A549 (cell line): Measurements from ENCODE around the gene ICAM2.
A peak's percentile ranks its signal among the peaks of the same experiment; 100 is the strongest.

Source experiments
- CEBPB ChIP-seq, 2 experiments: fragments of >200 bp in 1 of 2; sonication (Bioruptor Twin) in 1 of 2; formaldehyde crosslinking in 1 of 2; IDR thresholded peaks; 2 replicates each; pipeline ENCODE4 v1.6.1; 2012 to 2016
- CHD4 ChIP-seq: fragments of 200-600 bp; sonication (generic); IDR thresholded peaks from 2 replicates; pipeline ENCODE4 v1.6.1; 2016; ENCODE audit warnings: antibody characterized with exemption, mild to moderate bottlenecking, borderline replicate concordance
- JUN ChIP-seq, 2 experiments: fragments of >200 bp; sonication (Bioruptor Twin); formaldehyde crosslinking; IDR thresholded peaks; 2 replicates in 1 of 2; 3 replicates in 1 of 2; pipeline ENCODE4 v1.6.1; 2016 to 2017
- POLR2A ChIP-seq: IDR thresholded peaks from 2 replicates; pipeline ENCODE4 v1.6.1; 2012; ENCODE audit warnings: mild to moderate bottlenecking, low read length
- TF ChIP-seq, protein P1 (sequence below): fragments of >200 bp; sonication (Bioruptor Twin); formaldehyde crosslinking; IDR thresholded peaks from 3 replicates; pipeline ENCODE4 v1.5.1; 2016
- TF ChIP-seq, protein P2 (sequence below): fragments of 450-650 bp; IDR thresholded peaks from 2 replicates; pipeline ENCODE4 v1.6.1; 2014; ENCODE audit warnings: antibody characterized with exemption
- TF ChIP-seq, protein P3 (sequence below): IDR thresholded peaks from 2 replicates; pipeline ENCODE4 v1.6.1; 2012; ENCODE audit warnings: low read depth, borderline replicate concordance
- TF ChIP-seq, protein P4 (sequence below): IDR thresholded peaks from 2 replicates; pipeline ENCODE4 v1.6.1; 2012

DNA sequence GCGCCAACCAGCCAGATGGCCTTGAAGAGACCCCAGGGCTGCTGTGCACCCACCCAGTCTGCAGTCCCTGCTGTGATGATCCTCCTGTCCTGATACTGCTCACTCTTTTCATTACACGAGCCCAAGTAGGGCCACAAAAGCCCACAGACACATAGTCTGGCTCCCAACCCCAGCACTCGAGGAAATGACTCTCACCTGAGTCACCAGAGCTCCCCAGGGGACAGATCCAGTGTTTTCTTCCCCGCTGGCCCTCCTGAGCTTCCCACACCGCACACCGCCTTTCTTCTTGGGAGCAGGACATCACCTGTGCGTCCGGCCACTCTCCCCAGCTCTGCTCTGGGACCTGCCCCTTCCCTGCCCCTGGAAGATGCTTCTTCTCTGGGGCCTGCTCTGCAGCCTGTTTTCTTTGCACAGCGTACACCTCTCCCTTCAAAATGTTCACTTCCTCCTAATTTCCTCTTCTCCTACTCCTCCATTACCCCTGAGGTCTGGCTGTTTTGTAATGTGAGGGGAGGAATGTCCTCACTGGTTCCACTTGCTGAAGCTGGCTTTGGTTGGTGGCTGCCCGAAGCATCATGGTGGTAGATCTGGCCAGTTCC is 45.7 kb downstream of the ICAM2 start:
- TF ChIP-seq, protein P1, sequence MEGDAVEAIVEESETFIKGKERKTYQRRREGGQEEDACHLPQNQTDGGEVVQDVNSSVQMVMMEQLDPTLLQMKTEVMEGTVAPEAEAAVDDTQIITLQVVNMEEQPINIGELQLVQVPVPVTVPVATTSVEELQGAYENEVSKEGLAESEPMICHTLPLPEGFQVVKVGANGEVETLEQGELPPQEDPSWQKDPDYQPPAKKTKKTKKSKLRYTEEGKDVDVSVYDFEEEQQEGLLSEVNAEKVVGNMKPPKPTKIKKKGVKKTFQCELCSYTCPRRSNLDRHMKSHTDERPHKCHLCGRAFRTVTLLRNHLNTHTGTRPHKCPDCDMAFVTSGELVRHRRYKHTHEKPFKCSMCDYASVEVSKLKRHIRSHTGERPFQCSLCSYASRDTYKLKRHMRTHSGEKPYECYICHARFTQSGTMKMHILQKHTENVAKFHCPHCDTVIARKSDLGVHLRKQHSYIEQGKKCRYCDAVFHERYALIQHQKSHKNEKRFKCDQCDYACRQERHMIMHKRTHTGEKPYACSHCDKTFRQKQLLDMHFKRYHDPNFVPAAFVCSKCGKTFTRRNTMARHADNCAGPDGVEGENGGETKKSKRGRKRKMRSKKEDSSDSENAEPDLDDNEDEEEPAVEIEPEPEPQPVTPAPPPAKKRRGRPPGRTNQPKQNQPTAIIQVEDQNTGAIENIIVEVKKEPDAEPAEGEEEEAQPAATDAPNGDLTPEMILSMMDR, result no peak
- no peak for TF ChIP-seq JUN (IDR thresholded peaks at IDR 0.05)
- TF ChIP-seq POLR2A, result no peak
- TF ChIP-seq, protein P2, sequence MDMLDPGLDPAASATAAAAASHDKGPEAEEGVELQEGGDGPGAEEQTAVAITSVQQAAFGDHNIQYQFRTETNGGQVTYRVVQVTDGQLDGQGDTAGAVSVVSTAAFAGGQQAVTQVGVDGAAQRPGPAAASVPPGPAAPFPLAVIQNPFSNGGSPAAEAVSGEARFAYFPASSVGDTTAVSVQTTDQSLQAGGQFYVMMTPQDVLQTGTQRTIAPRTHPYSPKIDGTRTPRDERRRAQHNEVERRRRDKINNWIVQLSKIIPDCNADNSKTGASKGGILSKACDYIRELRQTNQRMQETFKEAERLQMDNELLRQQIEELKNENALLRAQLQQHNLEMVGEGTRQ, result no peak
- TF ChIP-seq CEBPB (IDR thresholded peaks at IDR 0.05), result no peak
- TF ChIP-seq, protein P3, sequence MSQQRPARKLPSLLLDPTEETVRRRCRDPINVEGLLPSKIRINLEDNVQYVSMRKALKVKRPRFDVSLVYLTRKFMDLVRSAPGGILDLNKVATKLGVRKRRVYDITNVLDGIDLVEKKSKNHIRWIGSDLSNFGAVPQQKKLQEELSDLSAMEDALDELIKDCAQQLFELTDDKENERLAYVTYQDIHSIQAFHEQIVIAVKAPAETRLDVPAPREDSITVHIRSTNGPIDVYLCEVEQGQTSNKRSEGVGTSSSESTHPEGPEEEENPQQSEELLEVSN, result no peak
- TF ChIP-seq CHD4, result no peak
- TF ChIP-seq, protein P4, sequence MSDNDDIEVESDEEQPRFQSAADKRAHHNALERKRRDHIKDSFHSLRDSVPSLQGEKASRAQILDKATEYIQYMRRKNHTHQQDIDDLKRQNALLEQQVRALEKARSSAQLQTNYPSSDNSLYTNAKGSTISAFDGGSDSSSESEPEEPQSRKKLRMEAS, result 0 out of 2 replicates have a peak, but pooled peaks have one; percentile 7
